Mesothelial cell of epicardium (in vitro differentiated cells): Measurements from ENCODE around the gene ST14. TPM values are rescaled to one million over a fixed set of nuclear protein-coding genes. Genes with fewer than 3 reads are reported as not detected.
"Not testable (repeated sequence)": the region's sequence is repeated elsewhere in the genome, so short reads cannot be mapped to it uniquely, and the experiment has no call there.

Source experiments
- DNase-seq, 2 experiments: peaks; one replicate each; pipeline ENCODE4 v3.0.0; 2021; ENCODE audit warnings: low spot score in 2 of 2; ENCODE audit not compliant: unreplicated experiment in 2 of 2
- H3K27ac Mint-ChIP-seq: 2 replicates; pipeline ENCODE4 v1.8.0; 2021; ENCODE audit warnings: mixed read lengths
- H3K27me3 Mint-ChIP-seq: 2 replicates; pipeline ENCODE4 v1.8.0; 2021; ENCODE audit warnings: low read depth, mixed read lengths
- H3K36me3 Mint-ChIP-seq: 2 replicates; pipeline ENCODE4 v1.8.0; 2021; ENCODE audit warnings: mixed read lengths
- H3K4me1 Mint-ChIP-seq: 2 replicates; pipeline ENCODE4 v1.8.0; 2021; ENCODE audit warnings: mixed read lengths
- H3K4me3 Mint-ChIP-seq: 2 replicates; pipeline ENCODE4 v1.8.0; 2021; ENCODE audit warnings: mild to moderate bottlenecking, moderate library complexity, mixed read lengths
- H3K9me3 Mint-ChIP-seq: 2 replicates; pipeline ENCODE4 v1.8.0; 2021; ENCODE audit warnings: mixed read lengths
- CTCF ChIP-seq: fragments of 200-600 bp; sonication (generic); IDR thresholded peaks from one replicate; pipeline ENCODE4 v1.5.0; 2021; ENCODE audit warnings: antibody characterized with exemption; ENCODE audit not compliant: unreplicated experiment
- total RNA-seq: library from RNA; stranded (reverse); gene quantifications from 3 replicates; pipeline ENCODE4 v1.2.1, GENCODE V29; 2021

Gene ST14
- total RNA-seq, 1 donor from 2014 or later = 39.6 TPM

GRCh38 chr11:130234315-130234714, 74.7 kb downstream of the ST14 start:
- no peaks in the 10 kb centered on the region for H3K9me3 Mint-ChIP-seq
- H3K27me3 Mint-ChIP-seq = no peaks in the 10 kb centered on the region
- DNase-seq = no peak
- no peaks in the 10 kb centered on the region for H3K4me1 Mint-ChIP-seq
- peaks cover 15% of the 10 kb centered on the region for H3K36me3 Mint-ChIP-seq
- H3K27ac Mint-ChIP-seq = no peak overlapping the region
- no peak for TF ChIP-seq CTCF
- no peak overlapping the region for H3K4me3 Mint-ChIP-seq

GRCh38 chr11:130237282-130238006, 77.9 kb downstream of the ST14 start:
- Mint-ChIP-seq H3K9me3 (no peaks in the 10 kb centered on the region), H3K27me3 (no peaks in the 10 kb centered on the region), H3K4me3 (no peak overlapping the region), H3K27ac (no peak overlapping the region), H3K36me3 (peaks cover 17% of the 10 kb centered on the region), H3K4me1 (peaks cover 3% of the 10 kb centered on the region)
- DNase-seq = no peak
- TF ChIP-seq CTCF = no peak

- Mint-ChIP-seq H3K9me3 (no peaks in the 10 kb centered on the region), H3K27ac (no peak overlapping the region), H3K4me1 (peaks cover 3% of the 10 kb centered on the region), H3K4me3 (no peak overlapping the region), H3K36me3 (peaks cover 14% of the 10 kb centered on the region), H3K27me3 (no peaks in the 10 kb centered on the region)
- DNase-seq = no peak
- no peak for TF ChIP-seq CTCF
These were observed 82.1 kb downstream of the ST14 start for GRCh38 chr11:130241713-130242112.

- TF ChIP-seq CTCF = no peak
- H3K4me3 Mint-ChIP-seq = no peak overlapping the region
- peaks cover 3% of the 10 kb centered on the region for H3K4me1 Mint-ChIP-seq
- DNase-seq = no peak
- H3K9me3 Mint-ChIP-seq = no peaks in the 10 kb centered on the region
- no peaks in the 10 kb centered on the region for H3K27me3 Mint-ChIP-seq
- H3K36me3 Mint-ChIP-seq = peaks cover 7% of the 10 kb centered on the region
- H3K27ac Mint-ChIP-seq = no peak overlapping the region
These were observed 84.2 kb downstream of the ST14 start for GRCh38 chr11:130243816-130244215.

- Mint-ChIP-seq H3K4me1 (peaks cover 3% of the 10 kb centered on the region), H3K4me3 (no peak overlapping the region), H3K27ac (no peak overlapping the region), H3K36me3 (peaks cover 5% of the 10 kb centered on the region), H3K9me3 (no peaks in the 10 kb centered on the region), H3K27me3 (no peaks in the 10 kb centered on the region)
- DNase-seq = no peak
- TF ChIP-seq CTCF = no peak
These were observed 85.3 kb downstream of the ST14 start for GRCh38 chr11:130244848-130245247.

GRCh38 chr11:130245375-130245774, 85.8 kb downstream of the ST14 start:
- not testable (repeated sequence) for H3K27me3 Mint-ChIP-seq, H3K27ac Mint-ChIP-seq, H3K4me1 Mint-ChIP-seq, DNase-seq, H3K36me3 Mint-ChIP-seq, H3K9me3 Mint-ChIP-seq, H3K4me3 Mint-ChIP-seq
